GM12891 (cell line): ENCODE results near the gene IL22RA1.

ENCODE experiments used
- POLR2A ChIP-seq: IDR thresholded peaks from 2 replicates; pipeline ENCODE4 v1.6.1; 2011; ENCODE audit warnings: low read depth, low read length, control low read depth
- POLR2AphosphoS5 ChIP-seq: IDR thresholded peaks from 2 replicates; pipeline ENCODE4 v1.6.1; 2011; ENCODE audit warnings: low read depth, low read length, control low read depth

- TF ChIP-seq POLR2AphosphoS5: no peak
- no peak for TF ChIP-seq POLR2A
These were observed 60.6 kb downstream of the IL22RA1 start for GRCh38 chr1:24082372-24082771.
